ENCODE measurements around the gene RAD51B.

DNA sequence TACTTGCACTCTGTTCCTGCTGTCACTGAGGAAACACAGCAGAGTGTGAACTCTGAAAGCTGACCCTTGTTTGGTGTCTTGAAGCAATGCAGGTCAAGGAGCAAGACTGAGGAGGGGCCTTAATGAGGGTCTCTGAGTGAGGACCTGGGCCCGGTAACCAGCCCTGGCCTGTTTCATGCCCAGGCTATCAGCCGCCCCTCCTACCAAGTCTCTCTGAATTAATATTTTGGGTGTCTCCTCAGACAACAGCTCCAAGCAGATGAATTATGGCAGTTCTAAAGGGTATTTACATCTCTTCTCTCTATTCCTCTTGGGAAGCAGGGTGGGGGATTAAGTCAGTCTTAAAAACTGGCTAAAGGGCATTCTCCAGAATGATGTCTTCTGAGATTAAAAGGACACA, 578.8 kb downstream of the RAD51B start:
- TF ChIP-seq, protein P1, sequence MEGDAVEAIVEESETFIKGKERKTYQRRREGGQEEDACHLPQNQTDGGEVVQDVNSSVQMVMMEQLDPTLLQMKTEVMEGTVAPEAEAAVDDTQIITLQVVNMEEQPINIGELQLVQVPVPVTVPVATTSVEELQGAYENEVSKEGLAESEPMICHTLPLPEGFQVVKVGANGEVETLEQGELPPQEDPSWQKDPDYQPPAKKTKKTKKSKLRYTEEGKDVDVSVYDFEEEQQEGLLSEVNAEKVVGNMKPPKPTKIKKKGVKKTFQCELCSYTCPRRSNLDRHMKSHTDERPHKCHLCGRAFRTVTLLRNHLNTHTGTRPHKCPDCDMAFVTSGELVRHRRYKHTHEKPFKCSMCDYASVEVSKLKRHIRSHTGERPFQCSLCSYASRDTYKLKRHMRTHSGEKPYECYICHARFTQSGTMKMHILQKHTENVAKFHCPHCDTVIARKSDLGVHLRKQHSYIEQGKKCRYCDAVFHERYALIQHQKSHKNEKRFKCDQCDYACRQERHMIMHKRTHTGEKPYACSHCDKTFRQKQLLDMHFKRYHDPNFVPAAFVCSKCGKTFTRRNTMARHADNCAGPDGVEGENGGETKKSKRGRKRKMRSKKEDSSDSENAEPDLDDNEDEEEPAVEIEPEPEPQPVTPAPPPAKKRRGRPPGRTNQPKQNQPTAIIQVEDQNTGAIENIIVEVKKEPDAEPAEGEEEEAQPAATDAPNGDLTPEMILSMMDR (conservative IDR thresholded peaks at IDR 0.05; ENCODE audit: low read depth, low read length), result no peak
- no peak for TF ChIP-seq EZH2 (IDR thresholded peaks at IDR 0.05; ENCODE audit: low read length, unreplicated experiment)

Measured in PC-3 (cell line).